Esophagus (tissue), 2 donors: ENCODE results near the gene CLEC11A. TPM values are rescaled to one million over a fixed set of nuclear protein-coding genes. Genes with fewer than 3 reads are reported as not detected.

Source experiments
- H3K27ac ChIP-seq, 2 donors: one replicate each; pipeline ENCODE4 v1.5.1; 2013; ENCODE audit warnings: low read depth in 2 of 2, mild to moderate bottlenecking in 2 of 2, inconsistent platforms in 1 of 2, low read length in 1 of 2, moderate library complexity in 1 of 2
- H3K27me3 ChIP-seq, 2 donors: one replicate each; pipeline ENCODE4 v1.6.1; 2013; ENCODE audit warnings: low read length in 2 of 2, control low read depth in 1 of 2, mild to moderate bottlenecking in 1 of 2; ENCODE audit not compliant: insufficient read depth in 2 of 2, control insufficient read depth in 1 of 2
- H3K36me3 ChIP-seq, 2 donors: one replicate each; pipeline ENCODE4 v1.6.1; 2013; ENCODE audit warnings: low read length in 1 of 2; ENCODE audit not compliant: control insufficient read depth in 2 of 2, insufficient read depth in 2 of 2
- H3K4me1 ChIP-seq, 2 donors: one replicate each; pipeline ENCODE4 v1.6.1; 2013; ENCODE audit warnings: low read length in 1 of 2; ENCODE audit not compliant: control insufficient read depth in 2 of 2, insufficient read depth in 2 of 2
- H3K4me3 ChIP-seq, 2 donors: one replicate each; pipeline ENCODE4 v1.5.1; 2013; ENCODE audit warnings: low read length in 2 of 2, mild to moderate bottlenecking in 2 of 2, low read depth in 1 of 2, moderate library complexity in 1 of 2
- H3K9me3 ChIP-seq, 2 donors: one replicate each; pipeline ENCODE4 v1.6.1; 2013; ENCODE audit warnings: mild to moderate bottlenecking in 2 of 2, low read depth in 1 of 2, low read length in 1 of 2, moderate library complexity in 1 of 2; ENCODE audit not compliant: control insufficient read depth in 2 of 2, insufficient read depth in 1 of 2
- WGBS, 2 donors: extraction: QIAGEN DNeasy Blood & Tissue Kit; methylation state at CpG; one replicate each; pipeline ENCODE4 v1.1.7; 2013; 5-methylcytosine and 5-hydroxymethylcytosine counted together
- polyA plus RNA-seq, 2 donors: library from polyadenylated mRNA; stranded (reverse); fragments of 200-250 nt; gene quantifications; one replicate each; pipeline ENCODE4 v1.2.3, GENCODE V29; 2013
- donor health status: healthy with polysubstance abuse.
- donor health status: Bipolar disorder and iron deficiency.

The CLEC11A gene
- polyA plus RNA-seq, 2 donors = 3.9 to 4.8 TPM

- H3K4me1 ChIP-seq = peaks cover 0 to 4% of the 10 kb centered on the region in 2 donors
- WGBS, 2 donors = 7 to 9% methylated on average over 22 to 23 of the region's 23 CpGs
- no peak overlapping the region for H3K27ac ChIP-seq
- no peak overlapping the region for H3K4me3 ChIP-seq
- no peaks in the 10 kb centered on the region for H3K36me3 ChIP-seq
- H3K27me3 ChIP-seq = peaks cover 0 to 22% of the 10 kb centered on the region in 2 donors
- H3K9me3 ChIP-seq = no peaks in the 10 kb centered on the region
These were observed 29.8 kb upstream of the CLEC11A start for GRCh38 chr19:50693064-50693975.

GRCh38 chr19:50694815-50695145 is 28.4 kb upstream of the CLEC11A start:
- Histone ChIP-seq H3K4me3 (no peak overlapping the region), H3K27me3 (peaks cover 0 to 22% of the 10 kb centered on the region in 2 donors), H3K9me3 (no peaks in the 10 kb centered on the region), H3K36me3 (no peaks in the 10 kb centered on the region), H3K4me1 (peaks cover 0 to 4% of the 10 kb centered on the region in 2 donors), H3K27ac (no peak overlapping the region)
- WGBS, 2 donors = 4% methylated on average over 51 of the region's 51 CpGs; no CpG with 5 or more reads in 1 of the 2 donors

DNA sequence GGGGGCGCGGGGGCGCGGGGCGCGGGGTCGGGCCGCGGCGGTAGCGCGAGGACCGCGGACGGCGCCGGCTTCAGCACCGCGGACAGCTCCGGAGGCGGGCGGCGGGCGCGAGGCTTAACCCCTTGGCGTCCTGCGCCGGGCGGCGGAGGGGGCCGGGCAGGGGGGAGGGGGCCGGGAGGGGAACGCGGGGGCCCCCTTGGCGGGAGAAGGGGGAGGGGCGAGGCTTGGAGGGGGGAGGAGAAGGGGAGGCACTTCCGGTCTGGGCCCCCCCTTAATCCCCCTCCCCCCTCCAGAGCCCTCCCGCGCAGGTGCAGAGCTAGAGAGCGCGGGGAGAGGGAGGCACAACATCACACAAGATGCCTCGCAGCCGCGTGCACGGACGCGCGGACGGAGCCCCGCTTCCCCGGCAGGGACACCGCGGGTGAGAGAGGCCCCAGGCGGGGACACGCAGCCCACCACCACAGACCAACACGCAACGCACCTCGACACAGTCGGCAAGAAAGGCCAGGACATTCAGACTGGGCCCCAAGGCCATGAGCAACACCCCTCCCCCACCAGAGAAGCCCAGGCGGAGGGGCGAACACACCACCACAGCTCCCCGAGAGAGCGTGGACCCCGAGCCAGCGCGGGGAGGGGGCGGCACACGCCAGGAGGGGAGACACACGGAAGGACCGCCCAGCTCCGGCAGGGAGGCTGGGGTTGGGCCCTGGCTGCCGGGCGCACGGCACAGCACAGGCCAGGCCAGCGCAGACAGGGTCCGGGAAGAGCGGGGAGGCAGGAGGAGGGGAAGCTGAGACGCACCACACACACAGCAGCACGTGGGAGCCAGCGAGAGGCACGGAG is 27.7 kb upstream of the CLEC11A start:
- H3K27me3 ChIP-seq = peaks cover 0 to 22% of the 10 kb centered on the region in 2 donors
- peaks cover 0 to 4% of the 10 kb centered on the region in 2 donors for H3K4me1 ChIP-seq
- no peaks in the 10 kb centered on the region for H3K9me3 ChIP-seq
- H3K4me3 ChIP-seq = no peak overlapping the region
- no peak overlapping the region for H3K27ac ChIP-seq
- 3 to 4% methylated on average over 39 to 78 of the region's 81 CpGs for WGBS, 2 donors
- no peaks in the 10 kb centered on the region for H3K36me3 ChIP-seq

GRCh38 chr19:50696094-50696483 is 27.1 kb upstream of the CLEC11A start:
- Histone ChIP-seq H3K4me3 (no peak overlapping the region), H3K27me3 (peaks cover 0 to 22% of the 10 kb centered on the region in 2 donors)
- 51 to 52% methylated on average over 15 of the region's 15 CpGs for WGBS, 2 donors

DNA sequence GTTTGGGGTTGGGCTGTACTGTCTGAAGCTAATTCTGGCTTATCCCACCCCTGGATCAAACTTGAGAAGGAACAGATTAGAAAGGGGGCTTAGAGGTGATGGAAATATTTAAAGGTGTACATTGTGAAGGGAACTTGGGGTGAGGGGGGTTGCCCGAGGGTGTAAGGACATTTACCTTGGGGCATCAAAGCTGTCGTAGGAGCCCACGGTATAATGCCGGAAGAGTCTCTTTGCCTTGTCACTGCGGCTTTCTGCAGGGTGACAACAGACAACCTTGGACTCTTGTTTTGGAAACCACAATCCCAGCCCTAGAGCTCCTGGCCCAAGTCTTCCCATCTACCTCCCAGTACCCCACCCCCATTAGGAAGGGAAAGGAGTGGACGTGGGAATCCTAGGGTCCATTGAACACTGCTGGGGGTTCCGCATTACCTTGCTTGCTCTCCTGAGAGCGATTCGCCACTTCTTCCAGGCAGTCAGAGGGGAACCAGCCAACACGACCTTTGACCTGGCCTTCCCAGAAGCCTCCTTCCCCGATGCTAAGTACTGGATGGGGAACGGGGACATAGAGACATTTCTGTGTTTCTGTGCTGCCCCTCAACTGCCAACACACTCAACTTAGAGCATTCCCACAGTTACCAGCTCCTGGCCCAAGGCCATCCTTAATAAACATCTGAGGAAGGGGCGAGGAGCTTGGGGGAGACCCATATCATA is 25.6 kb upstream of the CLEC11A start:
- Histone ChIP-seq H3K4me3 (no peak overlapping the region), H3K4me1 (peaks cover 0 to 4% of the 10 kb centered on the region in 2 donors), H3K36me3 (no peaks in the 10 kb centered on the region), H3K27ac (no peak overlapping the region), H3K27me3 (peaks cover 0 to 22% of the 10 kb centered on the region in 2 donors), H3K9me3 (no peaks in the 10 kb centered on the region)
- WGBS, 2 donors = 69% methylated on average over 13 of the region's 13 CpGs

More at GRCh38 chr19:50696094-50696483, 27.1 kb upstream of the CLEC11A start:
- no peaks in the 10 kb centered on the region for H3K36me3 ChIP-seq
- H3K9me3 ChIP-seq = no peaks in the 10 kb centered on the region
- peaks cover 0 to 4% of the 10 kb centered on the region in 2 donors for H3K4me1 ChIP-seq
- no peak overlapping the region for H3K27ac ChIP-seq

DNA sequence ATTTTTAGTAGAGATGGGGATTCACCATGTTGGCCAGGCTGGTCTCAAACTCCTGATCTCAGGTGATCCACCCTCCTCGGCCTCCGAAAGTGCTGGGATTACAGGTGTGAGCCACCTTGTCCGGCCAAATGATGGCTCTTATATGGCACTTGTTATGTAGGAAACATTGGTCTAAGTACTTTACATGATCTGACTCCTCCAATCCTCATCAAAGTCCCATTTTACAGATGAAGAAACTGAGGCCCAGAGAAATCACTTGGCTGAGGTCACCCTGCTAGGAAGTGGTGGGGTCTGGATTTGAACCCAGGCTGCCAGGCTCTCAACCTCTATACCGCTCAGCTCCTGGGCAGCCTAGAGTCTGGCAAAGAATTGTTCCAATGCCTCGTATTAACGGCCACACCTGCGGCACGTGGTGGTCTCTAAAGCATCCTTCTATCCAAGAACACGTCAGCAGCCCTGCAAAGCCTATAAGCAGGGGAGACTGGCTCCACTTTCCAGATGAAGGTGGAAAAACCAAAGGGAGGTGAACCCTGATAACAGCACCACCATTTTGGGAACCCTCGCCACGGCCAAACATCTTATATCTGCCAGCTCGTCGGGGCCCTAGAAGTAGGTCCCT is 21.7 kb upstream of the CLEC11A start:
- Histone ChIP-seq H3K4me1 (no peaks in the 10 kb centered on the region), H3K27me3 (peaks cover 0 to 2% of the 10 kb centered on the region in 2 donors), H3K27ac (no peak overlapping the region), H3K4me3 (no peak overlapping the region), H3K36me3 (no peaks in the 10 kb centered on the region), H3K9me3 (no peaks in the 10 kb centered on the region)
- WGBS, 2 donors = 87 to 89% methylated on average over 13 of the region's 13 CpGs

DNA sequence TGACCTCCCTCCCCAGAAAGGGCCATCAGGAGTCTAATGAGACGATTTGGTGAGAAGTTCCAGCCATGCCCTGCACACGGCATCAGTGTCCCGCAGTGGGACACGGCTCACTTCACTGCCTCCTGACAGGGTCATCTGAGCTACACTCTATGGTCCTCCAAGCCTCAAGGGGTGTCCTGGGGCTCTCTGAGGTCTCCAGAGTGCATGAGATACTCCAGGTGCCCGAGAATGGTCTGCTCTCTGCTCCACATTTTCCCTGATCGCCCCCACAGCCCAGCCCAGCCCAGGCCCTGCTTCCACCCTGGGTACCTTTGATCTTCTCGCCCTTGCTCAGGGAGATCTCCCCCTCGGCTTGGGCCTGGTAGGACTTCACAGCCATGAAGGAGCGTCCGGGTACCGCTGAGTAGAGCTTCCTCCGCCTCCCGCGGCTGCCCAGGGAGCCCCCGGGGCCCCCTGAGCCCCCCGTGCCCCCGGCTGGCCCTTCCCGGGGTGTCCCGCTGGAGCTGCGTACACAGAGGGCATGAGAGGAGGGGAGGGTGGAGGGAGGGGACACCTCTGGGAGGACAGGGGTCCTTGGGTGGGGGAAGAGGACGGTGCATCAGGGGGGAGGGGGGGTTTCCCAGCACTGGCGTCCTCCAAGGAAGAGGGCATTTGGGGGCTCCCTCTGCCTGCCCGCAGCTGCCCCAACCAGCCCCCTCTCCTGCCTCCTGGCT is 20.9 kb upstream of the CLEC11A start:
- WGBS, 2 donors = 60 to 68% methylated on average over 23 of the region's 23 CpGs
- no peaks in the 10 kb centered on the region for H3K36me3 ChIP-seq
- H3K4me3 ChIP-seq = no peak overlapping the region
- no peak overlapping the region for H3K27ac ChIP-seq
- no peaks in the 10 kb centered on the region for H3K9me3 ChIP-seq
- no peaks in the 10 kb centered on the region for H3K4me1 ChIP-seq
- H3K27me3 ChIP-seq = peaks cover 0 to 2% of the 10 kb centered on the region in 2 donors

DNA sequence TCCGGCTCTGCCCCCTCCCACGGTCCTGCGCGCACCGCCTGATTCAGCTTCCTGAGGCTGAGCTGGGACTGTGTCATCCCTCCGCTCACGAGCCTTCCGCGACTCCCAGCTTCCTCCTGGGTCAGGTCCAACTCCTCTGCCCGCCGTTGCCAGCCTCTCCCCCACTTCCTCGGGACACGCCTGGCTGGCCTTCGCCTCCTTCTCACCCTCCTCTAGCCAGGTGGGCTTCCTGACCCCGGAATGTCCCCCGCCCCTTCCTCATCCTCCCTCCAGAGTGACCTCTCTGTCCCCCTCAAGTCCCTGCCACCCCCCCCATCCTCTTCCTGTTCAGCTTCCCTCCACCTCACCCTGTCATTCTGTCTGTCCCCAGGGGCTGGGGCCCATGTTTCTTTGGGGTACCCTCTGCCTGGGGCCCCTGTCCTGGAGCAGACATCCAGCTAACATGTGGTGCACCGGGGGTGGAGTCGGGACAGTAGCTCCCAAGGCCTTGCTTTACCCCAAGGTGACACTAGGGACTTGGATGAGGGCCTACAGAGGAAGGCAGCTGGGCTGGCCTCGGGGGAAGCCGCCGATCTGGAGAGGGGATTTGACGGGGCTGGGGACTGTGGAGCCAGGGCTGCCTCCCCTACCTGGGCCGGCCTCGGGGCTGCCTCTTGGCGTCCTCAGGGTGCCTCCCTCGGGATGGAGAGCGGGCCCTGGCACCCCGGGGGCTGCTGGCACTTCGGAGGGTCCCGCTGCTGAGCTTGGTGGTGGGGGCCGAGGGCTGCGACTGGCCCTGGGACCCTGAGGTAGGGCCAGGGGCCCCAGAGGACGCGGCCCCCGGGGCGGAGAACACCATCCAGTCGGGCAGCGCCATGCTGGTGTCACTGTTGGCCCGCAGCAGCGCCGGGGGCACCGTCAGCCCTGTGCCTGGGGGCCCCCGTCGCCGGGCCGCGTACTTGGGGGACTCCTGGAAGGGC is 20.0 kb upstream of the CLEC11A start:
- WGBS, 2 donors = 61 to 64% methylated on average over 45 to 47 of the region's 47 CpGs
- H3K27me3 ChIP-seq = peaks cover 0 to 2% of the 10 kb centered on the region in 2 donors
- no peaks in the 10 kb centered on the region for H3K4me1 ChIP-seq
- no peak overlapping the region for H3K4me3 ChIP-seq
- no peaks in the 10 kb centered on the region for H3K36me3 ChIP-seq
- H3K27ac ChIP-seq = no peak overlapping the region
- no peaks in the 10 kb centered on the region for H3K9me3 ChIP-seq
